Muscle layer of colon (tissue), 2 donors: ENCODE results near the gene PLCD3.
A peak's percentile ranks its signal among the peaks of the same experiment; 100 is the strongest.

Experiments used
- H3K27ac ChIP-seq: one replicate; pipeline ENCODE4 v1.7.0; 2013; ENCODE audit warnings: low read depth, mild to moderate bottlenecking, low read length, moderate library complexity
- H3K27me3 ChIP-seq, 2 donors: one replicate each; pipeline ENCODE4 v1.7.0; 2013; ENCODE audit warnings: low read length in 2 of 2, mild to moderate bottlenecking in 2 of 2; ENCODE audit not compliant: insufficient read depth in 2 of 2, control insufficient read depth in 1 of 2
- H3K36me3 ChIP-seq: one replicate; pipeline ENCODE4 v1.7.0; 2013; ENCODE audit warnings: mild to moderate bottlenecking, low read length; ENCODE audit not compliant: insufficient read depth
- H3K4me1 ChIP-seq: one replicate; pipeline ENCODE4 v1.7.0; 2013; ENCODE audit warnings: mild to moderate bottlenecking, low read length; ENCODE audit not compliant: insufficient read depth
- H3K4me3 ChIP-seq, 2 donors: one replicate each; pipeline ENCODE4 v1.7.0; 2013; ENCODE audit warnings: low read length in 2 of 2, low read depth in 1 of 2, mild to moderate bottlenecking in 1 of 2, moderate library complexity in 1 of 2
- H3K9ac ChIP-seq: one replicate; pipeline ENCODE4 v1.7.0; 2013; ENCODE audit warnings: low read length
- H3K9me3 ChIP-seq: one replicate; pipeline ENCODE4 v1.7.0; 2013; ENCODE audit warnings: mild to moderate bottlenecking, low read length
- donor health status: abdominal sarcoma.
- donor health status: Adenocarcinoma of cecum.

PLCD3 gene

DNA sequence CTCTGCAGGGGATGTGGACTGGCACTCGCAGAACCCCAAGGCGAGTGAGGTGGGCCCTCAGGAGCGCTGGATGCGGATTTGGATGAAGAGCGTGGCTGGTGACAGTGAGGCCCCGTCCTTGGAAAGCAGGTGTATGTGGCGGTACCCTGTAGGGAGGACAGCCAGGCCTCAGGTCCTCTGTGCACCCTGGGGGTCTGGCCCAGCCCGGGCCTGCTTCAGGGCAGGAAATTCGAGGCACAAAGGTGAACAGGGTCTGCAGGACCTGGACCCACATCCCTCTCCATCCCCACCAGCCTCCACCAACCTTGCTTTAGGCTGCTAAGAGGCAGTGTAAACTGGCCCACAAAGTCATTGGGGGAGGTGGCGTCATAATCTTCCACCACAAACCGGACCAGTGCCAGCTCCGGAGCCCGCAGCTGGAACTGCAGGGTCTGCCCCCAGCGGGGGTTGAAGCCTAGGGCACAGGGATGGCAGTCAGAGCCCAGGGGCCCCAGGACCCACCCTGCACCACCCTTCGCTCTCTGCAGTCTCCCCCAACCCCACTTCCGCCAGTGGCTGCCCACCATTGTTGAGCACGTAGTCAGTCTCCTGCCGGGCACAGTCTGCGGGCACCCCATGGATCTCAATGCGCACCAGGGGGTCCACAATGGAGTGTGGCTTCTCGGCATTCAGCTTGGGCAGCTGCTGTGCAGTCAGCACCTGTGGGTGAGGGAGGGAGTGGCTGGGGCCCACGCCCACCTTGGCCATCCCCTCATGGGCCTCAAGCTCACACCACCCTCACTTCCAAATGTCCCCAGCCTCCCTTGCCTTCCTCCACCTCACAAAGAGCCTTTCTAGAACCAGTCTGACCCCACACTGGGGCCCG, 19.5 kb downstream of the PLCD3 start:
- Histone ChIP-seq H3K27me3 (no peaks in the 10 kb centered on the region), H3K27ac (peak overlapping the region; percentile 73), H3K9ac (no peak overlapping the region), H3K4me1 (peaks cover 24% of the 10 kb centered on the region), H3K36me3 (peaks cover 66% of the 10 kb centered on the region), H3K9me3 (no peaks in the 10 kb centered on the region), H3K4me3 (no peak overlapping the region)

GRCh38 chr17:45111850-45112249, 20.5 kb downstream of the PLCD3 start:
- H3K9me3 ChIP-seq = no peaks in the 10 kb centered on the region
- H3K27ac ChIP-seq = peak overlapping the region; percentile 73
- H3K36me3 ChIP-seq = peaks cover 69% of the 10 kb centered on the region
- H3K27me3 ChIP-seq = no peaks in the 10 kb centered on the region
- H3K4me3 ChIP-seq = no peak overlapping the region
- H3K4me1 ChIP-seq = peaks cover 25% of the 10 kb centered on the region
- H3K9ac ChIP-seq = no peak overlapping the region

DNA sequence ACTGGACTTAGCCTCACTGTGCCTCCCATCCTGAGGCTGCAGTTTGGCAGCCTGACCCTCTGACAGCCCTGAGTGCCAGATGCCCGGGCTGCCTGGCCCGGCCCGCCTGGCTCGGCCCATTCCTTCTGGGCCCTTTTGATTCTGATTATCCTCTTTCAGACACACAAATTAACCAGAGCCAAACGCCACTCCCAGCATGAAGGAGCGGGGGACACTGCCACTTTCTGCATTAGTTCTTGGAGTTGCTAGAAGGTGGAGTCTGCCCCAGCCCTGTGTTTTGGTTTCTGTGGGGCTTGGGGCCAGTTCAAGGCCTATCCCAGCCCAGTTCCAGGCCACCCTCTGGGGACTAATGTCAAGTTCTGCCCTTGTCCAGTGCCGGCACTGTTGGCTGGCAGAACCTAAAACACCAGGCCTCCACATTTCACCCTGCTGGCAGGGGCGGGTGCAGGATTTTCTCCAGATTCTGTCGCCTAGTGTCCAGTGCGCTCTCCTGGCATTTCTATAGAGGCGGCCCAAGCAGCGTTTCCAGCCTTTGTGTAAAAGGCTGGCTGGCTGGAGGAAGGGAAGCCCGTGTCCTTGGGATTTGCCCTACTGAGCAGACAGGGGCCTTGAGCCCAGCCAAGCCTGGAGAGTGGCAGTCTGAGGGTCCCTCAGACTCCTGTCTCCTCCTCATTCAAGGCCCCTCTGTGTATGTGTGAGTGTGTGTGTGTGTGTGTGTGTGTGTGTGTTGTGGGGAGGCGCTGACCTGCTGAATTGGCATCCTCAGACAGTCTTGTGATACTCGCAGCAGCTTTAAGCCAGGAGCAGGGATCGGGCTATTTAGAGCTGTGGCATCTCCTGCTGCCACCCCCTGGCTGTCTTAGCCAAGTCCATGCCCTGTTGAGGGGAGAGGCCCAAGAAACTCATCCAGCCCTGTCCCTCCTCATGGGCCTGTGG, 21.4 kb downstream of the PLCD3 start:
- Histone ChIP-seq H3K9me3 (no peaks in the 10 kb centered on the region), H3K4me3 (no peak overlapping the region), H3K27me3 (no peaks in the 10 kb centered on the region), H3K27ac (peak overlapping the region; percentile 73), H3K9ac (peak overlapping the region; percentile 57), H3K4me1 (peaks cover 34% of the 10 kb centered on the region), H3K36me3 (peaks cover 73% of the 10 kb centered on the region)

GRCh38 chr17:45108595-45109521, 23.5 kb downstream of the PLCD3 start:
- Histone ChIP-seq H3K4me1 (peaks cover 34% of the 10 kb centered on the region), H3K9me3 (no peaks in the 10 kb centered on the region), H3K9ac (no peak overlapping the region), H3K36me3 (peaks cover 72% of the 10 kb centered on the region), H3K27ac (peak overlapping the region; percentile 55), H3K4me3 (no peak overlapping the region), H3K27me3 (no peaks in the 10 kb centered on the region)

GRCh38 chr17:45108051-45108450, 24.3 kb downstream of the PLCD3 start:
- no peak overlapping the region for H3K9ac ChIP-seq
- no peaks in the 10 kb centered on the region for H3K9me3 ChIP-seq
- H3K4me3 ChIP-seq = no peak overlapping the region
- peak overlapping the region; percentile 24 for H3K27ac ChIP-seq
- H3K27me3 ChIP-seq = no peaks in the 10 kb centered on the region
- H3K36me3 ChIP-seq = peaks cover 72% of the 10 kb centered on the region
- H3K4me1 ChIP-seq = peaks cover 34% of the 10 kb centered on the region

DNA sequence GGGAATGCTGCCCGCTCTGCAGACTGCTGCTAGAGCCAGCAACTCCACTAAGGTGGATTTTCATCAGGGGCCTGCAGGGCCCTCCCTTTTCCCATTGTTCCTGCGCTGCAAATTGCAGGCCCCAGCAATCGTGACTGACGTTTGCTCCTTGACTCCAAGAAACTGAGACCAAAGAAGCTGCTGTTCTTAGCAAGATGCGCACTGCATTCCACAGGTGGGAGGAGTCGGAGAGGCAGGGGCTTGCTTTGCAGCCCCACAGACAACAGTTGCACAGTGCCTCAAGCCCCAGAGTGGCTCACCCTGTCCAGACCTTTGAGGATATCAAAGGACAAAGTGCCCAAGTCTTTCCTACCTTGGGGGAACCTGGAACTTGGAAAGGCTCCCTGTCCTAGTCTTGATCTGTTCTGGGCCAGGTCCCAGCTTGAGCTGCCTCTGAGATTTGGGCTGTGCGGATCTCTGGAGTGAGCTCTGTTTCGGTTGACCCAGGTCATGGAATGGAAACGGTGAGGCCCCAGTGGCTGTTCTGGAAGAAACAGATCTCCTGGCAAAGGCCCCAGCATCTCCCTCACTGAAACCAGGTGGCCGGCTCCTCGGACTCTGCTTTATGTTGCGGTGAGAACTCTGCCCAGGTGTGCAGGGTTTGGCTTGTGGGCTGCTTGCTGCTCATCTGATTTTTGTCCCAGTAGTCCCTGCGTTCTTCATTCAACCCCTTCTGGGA, 24.9 kb downstream of the PLCD3 start:
- Histone ChIP-seq H3K4me3 (no peak overlapping the region), H3K9me3 (no peaks in the 10 kb centered on the region), H3K4me1 (peaks cover 34% of the 10 kb centered on the region), H3K36me3 (peaks cover 72% of the 10 kb centered on the region), H3K9ac (no peak overlapping the region), H3K27me3 (no peaks in the 10 kb centered on the region), H3K27ac (peak overlapping the region; percentile 24)

DNA sequence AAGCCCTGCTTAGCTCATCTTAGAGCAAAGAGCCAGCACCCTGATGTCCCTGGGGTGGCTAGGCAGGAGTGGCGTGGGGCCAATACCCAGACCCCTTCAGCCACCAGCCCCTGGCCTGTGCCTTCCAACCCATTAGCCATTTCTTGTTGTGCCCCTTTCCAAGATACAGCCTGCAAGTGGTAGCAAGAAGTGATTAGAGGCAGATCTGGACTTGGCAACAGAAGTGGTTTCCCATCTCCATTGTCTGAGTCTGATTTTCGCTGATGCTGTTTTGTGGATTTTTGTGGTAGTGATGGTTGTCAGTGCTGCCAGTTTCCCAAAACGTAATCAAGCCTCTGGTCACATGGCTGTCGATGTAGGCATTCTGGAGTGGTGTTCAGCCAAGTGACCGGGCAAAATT, 25.7 kb downstream of the PLCD3 start:
- no peaks in the 10 kb centered on the region for H3K27me3 ChIP-seq
- H3K9ac ChIP-seq = no peak overlapping the region
- H3K36me3 ChIP-seq = peaks cover 73% of the 10 kb centered on the region
- no peak overlapping the region for H3K27ac ChIP-seq
- peaks cover 29% of the 10 kb centered on the region for H3K4me1 ChIP-seq
- no peak overlapping the region for H3K4me3 ChIP-seq
- no peaks in the 10 kb centered on the region for H3K9me3 ChIP-seq

DNA sequence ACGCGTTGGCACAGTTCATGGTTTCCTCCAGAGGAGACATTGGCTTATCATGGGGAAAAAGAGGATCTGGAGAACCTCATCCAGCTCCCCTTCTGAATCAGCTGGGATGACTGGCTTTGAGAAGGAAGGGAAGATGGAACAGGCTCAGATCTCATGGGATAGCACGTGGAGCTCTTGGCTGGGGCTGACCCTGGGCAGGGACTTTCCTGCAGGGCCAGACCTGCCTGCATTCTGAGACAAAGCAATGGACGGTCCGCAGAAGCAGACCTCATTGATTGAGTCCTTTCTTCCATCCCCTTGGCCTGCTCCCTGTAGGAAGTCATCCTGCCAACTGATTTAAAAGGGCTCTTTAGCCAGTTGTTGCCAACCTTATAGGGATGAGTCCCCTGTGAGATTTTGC, 26.2 kb downstream of the PLCD3 start:
- no peak overlapping the region for H3K9ac ChIP-seq
- H3K36me3 ChIP-seq = peaks cover 78% of the 10 kb centered on the region

GRCh38 chr17:45104907-45105624, 27.2 kb downstream of the PLCD3 start:
- peaks cover 14% of the 10 kb centered on the region for H3K4me1 ChIP-seq
- H3K9me3 ChIP-seq = no peaks in the 10 kb centered on the region
- peaks cover 78% of the 10 kb centered on the region for H3K36me3 ChIP-seq
- H3K9ac ChIP-seq = no peak overlapping the region
- no peak overlapping the region for H3K27ac ChIP-seq
- no peaks in the 10 kb centered on the region for H3K27me3 ChIP-seq
- H3K4me3 ChIP-seq = no peak overlapping the region

More for the DNA sequence above, 26.2 kb downstream of the PLCD3 start:
- Histone ChIP-seq H3K4me3 (no peak overlapping the region), H3K27me3 (no peaks in the 10 kb centered on the region), H3K4me1 (peaks cover 24% of the 10 kb centered on the region), H3K27ac (no peak overlapping the region), H3K9me3 (no peaks in the 10 kb centered on the region)

GRCh38 chr17:45104497-45104896, 27.8 kb downstream of the PLCD3 start:
- Histone ChIP-seq H3K4me3 (no peak overlapping the region), H3K4me1 (peaks cover 14% of the 10 kb centered on the region), H3K9ac (no peak overlapping the region), H3K27ac (no peak overlapping the region), H3K9me3 (no peaks in the 10 kb centered on the region), H3K36me3 (peaks cover 84% of the 10 kb centered on the region), H3K27me3 (no peaks in the 10 kb centered on the region)
